ENCODE measurements around the gene CFAP299. TPM values are rescaled to one million over a fixed set of nuclear protein-coding genes. Genes with fewer than 3 reads are reported as not detected.
"Not testable (repeated sequence)": the region's sequence is repeated elsewhere in the genome, so short reads cannot be mapped to it uniquely, and the experiment has no call there.

CFAP299 gene
- total RNA-seq, 1 donor, result 2.5 TPM

DNA sequence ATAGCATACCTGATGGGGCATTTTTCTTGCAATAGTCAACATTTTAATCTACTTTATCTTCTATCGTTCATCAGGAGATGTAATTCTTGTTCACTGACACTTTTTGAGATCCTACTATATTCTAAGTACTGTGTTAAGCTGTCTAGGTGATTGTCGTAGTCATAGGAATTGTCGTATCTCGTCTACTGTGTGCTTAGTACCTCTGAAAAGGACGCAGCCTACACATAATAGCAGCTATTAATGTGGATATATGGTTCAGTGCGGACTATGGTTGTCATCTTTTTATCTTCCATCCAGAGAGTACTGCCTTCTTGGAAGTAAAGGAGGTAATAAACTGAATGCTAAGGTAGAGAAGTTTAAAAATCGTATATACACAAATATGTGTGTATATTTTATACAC, 21.9 kb upstream of the CFAP299 start:
- H4K20me1 ChIP-seq (ENCODE audit: insufficient read depth, low read length), result no peaks in the 10 kb centered on the region
- H3K4me1 ChIP-seq (ENCODE audit: insufficient read depth, low read length), result peaks cover 23% of the 10 kb centered on the region
- H3K4me2 ChIP-seq (ENCODE audit: insufficient read depth, low read length), result no peak overlapping the region
- DNase-seq (ENCODE audit: insufficient read length, low spot score, missing footprints), result no peak
- H3K79me2 ChIP-seq (ENCODE audit: insufficient read depth, low read length), result no peaks in the 10 kb centered on the region
- no peaks in the 10 kb centered on the region for H3K36me3 ChIP-seq (ENCODE audit: insufficient read depth, low read length)
- no peaks in the 10 kb centered on the region for H3K27me3 ChIP-seq (ENCODE audit: insufficient read depth, low read length)
- H3K9me3 ChIP-seq (ENCODE audit: low read depth, low read length), result no peaks in the 10 kb centered on the region
- TF ChIP-seq, protein P1, sequence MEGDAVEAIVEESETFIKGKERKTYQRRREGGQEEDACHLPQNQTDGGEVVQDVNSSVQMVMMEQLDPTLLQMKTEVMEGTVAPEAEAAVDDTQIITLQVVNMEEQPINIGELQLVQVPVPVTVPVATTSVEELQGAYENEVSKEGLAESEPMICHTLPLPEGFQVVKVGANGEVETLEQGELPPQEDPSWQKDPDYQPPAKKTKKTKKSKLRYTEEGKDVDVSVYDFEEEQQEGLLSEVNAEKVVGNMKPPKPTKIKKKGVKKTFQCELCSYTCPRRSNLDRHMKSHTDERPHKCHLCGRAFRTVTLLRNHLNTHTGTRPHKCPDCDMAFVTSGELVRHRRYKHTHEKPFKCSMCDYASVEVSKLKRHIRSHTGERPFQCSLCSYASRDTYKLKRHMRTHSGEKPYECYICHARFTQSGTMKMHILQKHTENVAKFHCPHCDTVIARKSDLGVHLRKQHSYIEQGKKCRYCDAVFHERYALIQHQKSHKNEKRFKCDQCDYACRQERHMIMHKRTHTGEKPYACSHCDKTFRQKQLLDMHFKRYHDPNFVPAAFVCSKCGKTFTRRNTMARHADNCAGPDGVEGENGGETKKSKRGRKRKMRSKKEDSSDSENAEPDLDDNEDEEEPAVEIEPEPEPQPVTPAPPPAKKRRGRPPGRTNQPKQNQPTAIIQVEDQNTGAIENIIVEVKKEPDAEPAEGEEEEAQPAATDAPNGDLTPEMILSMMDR (IDR thresholded peaks at IDR 0.05; ENCODE audit: extremely low read depth, low read depth, low read length), result no peak
- no peak overlapping the region for H3K4me3 ChIP-seq (ENCODE audit: insufficient read depth, low read length)
- no peak overlapping the region for H2AFZ ChIP-seq (ENCODE audit: low read length)
- H3K27ac ChIP-seq (ENCODE audit: low read depth, low read length), result no peak overlapping the region

DNA sequence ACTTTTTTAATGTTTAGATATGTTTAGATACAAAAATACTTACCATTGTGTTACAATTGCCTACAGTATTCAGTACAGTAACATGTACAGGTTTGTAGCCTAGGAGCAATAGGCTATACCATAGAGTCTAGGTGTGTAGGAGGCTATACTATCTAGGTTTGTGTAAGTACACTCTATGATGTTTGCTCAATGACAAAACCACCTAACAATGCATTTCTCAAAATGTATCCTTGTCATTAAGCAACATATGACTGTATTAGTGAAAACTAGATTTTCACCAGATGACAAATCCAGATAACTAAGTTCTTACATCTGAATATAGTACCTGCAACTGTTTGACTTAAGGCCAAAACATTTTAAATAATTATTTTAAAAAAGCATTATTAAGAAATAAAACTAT, 19.7 kb upstream of the CFAP299 start:
- not testable (repeated sequence) for DNase-seq (ENCODE audit: insufficient read length, low spot score, missing footprints)

DNA sequence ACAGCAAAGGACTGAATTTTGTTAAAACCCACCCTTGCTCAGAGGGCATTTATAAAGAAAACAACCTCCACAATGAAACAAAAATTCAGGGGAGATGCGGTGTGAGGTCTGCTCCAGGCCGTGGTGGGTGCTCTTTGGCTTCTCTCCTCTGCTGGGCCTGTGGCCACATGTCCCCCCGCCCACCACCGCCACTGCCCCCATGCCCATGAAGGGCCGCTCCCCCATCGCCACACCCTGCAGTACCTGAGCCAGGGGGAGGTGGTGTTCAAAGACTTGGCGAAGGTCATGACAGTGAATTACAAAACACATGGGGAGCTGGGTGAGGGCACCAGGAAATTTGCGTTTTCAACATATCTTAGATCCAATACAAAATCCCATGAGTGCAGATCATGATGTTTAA, 14.2 kb upstream of the CFAP299 start:
- H3K9me3 ChIP-seq (ENCODE audit: low read depth, low read length), result no peaks in the 10 kb centered on the region
- no peaks in the 10 kb centered on the region for H3K27me3 ChIP-seq (ENCODE audit: insufficient read depth, low read length)
- H3K4me3 ChIP-seq (ENCODE audit: insufficient read depth, low read length), result no peak overlapping the region
- no peak overlapping the region for H3K4me2 ChIP-seq (ENCODE audit: insufficient read depth, low read length)
- TF ChIP-seq, protein P1 (IDR thresholded peaks at IDR 0.05; ENCODE audit: extremely low read depth, low read depth, low read length), result no peak
- peaks cover 2% of the 10 kb centered on the region for H3K79me2 ChIP-seq (ENCODE audit: insufficient read depth, low read length)
- no peaks in the 10 kb centered on the region for H3K36me3 ChIP-seq (ENCODE audit: insufficient read depth, low read length)
- no peak overlapping the region for H2AFZ ChIP-seq (ENCODE audit: low read length)
- H3K4me1 ChIP-seq (ENCODE audit: insufficient read depth, low read length), result peaks cover 25% of the 10 kb centered on the region
- no peak overlapping the region for H3K27ac ChIP-seq (ENCODE audit: low read depth, low read length)
- H4K20me1 ChIP-seq (ENCODE audit: insufficient read depth, low read length), result no peaks in the 10 kb centered on the region
- no peak for DNase-seq (ENCODE audit: insufficient read length, low spot score, missing footprints)

More for the DNA sequence above, 19.7 kb upstream of the CFAP299 start:
- H3K4me1 ChIP-seq (ENCODE audit: insufficient read depth, low read length), result peaks cover 13% of the 10 kb centered on the region
- not testable (repeated sequence) for H3K27me3 ChIP-seq (ENCODE audit: insufficient read depth, low read length); H3K79me2 ChIP-seq (ENCODE audit: insufficient read depth, low read length); H3K9me3 ChIP-seq (ENCODE audit: low read depth, low read length); H3K36me3 ChIP-seq (ENCODE audit: insufficient read depth, low read length); H2AFZ ChIP-seq (ENCODE audit: low read length); H3K4me2 ChIP-seq (ENCODE audit: insufficient read depth, low read length); H3K27ac ChIP-seq (ENCODE audit: low read depth, low read length); H4K20me1 ChIP-seq (ENCODE audit: insufficient read depth, low read length); H3K4me3 ChIP-seq (ENCODE audit: insufficient read depth, low read length)

DNA sequence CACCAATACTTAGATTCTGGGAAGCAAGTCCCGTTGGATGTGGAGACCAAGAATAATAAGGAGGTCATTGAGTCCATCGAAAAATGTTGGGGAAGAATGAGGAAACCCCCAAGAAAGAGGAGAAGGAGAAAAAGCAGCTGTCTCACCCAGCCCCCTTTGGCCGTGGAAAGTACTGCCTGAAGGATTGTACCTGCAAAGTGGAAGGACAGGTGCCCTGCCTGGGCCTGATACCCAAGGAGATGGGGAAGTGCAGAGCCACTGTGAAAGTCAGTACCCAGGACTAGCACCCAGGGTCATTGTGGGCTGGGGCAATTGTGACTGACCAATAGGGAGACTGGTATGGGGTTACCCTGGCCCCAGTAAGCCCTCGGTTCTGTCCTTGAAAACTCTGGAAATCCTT, 13.8 kb upstream of the CFAP299 start:
- Histone ChIP-seq H3K9me3 (ENCODE audit: low read depth, low read length) (no peaks in the 10 kb centered on the region), H4K20me1 (ENCODE audit: insufficient read depth, low read length) (no peaks in the 10 kb centered on the region), H2AFZ (ENCODE audit: low read length) (no peak overlapping the region), H3K4me2 (ENCODE audit: insufficient read depth, low read length) (no peak overlapping the region), H3K36me3 (ENCODE audit: insufficient read depth, low read length) (no peaks in the 10 kb centered on the region), H3K27ac (ENCODE audit: low read depth, low read length) (no peak overlapping the region), H3K4me1 (ENCODE audit: insufficient read depth, low read length) (peaks cover 25% of the 10 kb centered on the region), H3K4me3 (ENCODE audit: insufficient read depth, low read length) (no peak overlapping the region), H3K79me2 (ENCODE audit: insufficient read depth, low read length) (peaks cover 2% of the 10 kb centered on the region), H3K27me3 (ENCODE audit: insufficient read depth, low read length) (no peaks in the 10 kb centered on the region)
- no peak for DNase-seq (ENCODE audit: insufficient read length, low spot score, missing footprints)
- TF ChIP-seq, protein P1 (IDR thresholded peaks at IDR 0.05; ENCODE audit: extremely low read depth, low read depth, low read length), result no peak
